D721Med (cell line): ENCODE measurements around the gene LRCOL1.
A peak's percentile ranks its signal among the peaks of the same experiment; 100 is the strongest.

Source experiments
- DNase-seq: peaks from one replicate; pipeline ENCODE4 v3.0.0; 2011; ENCODE audit warnings: low spot score; ENCODE audit not compliant: insufficient read length
- FAIRE-seq: peaks from 2 replicates; lab custom pipeline; 2011; peaks lifted over from hg19 to GRCh38; lab: Jason Lieb, UNC
- CTCF ChIP-seq: IDR thresholded peaks from 2 replicates; pipeline ENCODE4 v1.5.1; 2012; ENCODE audit warnings: mild to moderate bottlenecking, control low read depth; ENCODE audit not compliant: insufficient read depth; ENCODE audit errors: missing control alignments

The LRCOL1 gene

DNA sequence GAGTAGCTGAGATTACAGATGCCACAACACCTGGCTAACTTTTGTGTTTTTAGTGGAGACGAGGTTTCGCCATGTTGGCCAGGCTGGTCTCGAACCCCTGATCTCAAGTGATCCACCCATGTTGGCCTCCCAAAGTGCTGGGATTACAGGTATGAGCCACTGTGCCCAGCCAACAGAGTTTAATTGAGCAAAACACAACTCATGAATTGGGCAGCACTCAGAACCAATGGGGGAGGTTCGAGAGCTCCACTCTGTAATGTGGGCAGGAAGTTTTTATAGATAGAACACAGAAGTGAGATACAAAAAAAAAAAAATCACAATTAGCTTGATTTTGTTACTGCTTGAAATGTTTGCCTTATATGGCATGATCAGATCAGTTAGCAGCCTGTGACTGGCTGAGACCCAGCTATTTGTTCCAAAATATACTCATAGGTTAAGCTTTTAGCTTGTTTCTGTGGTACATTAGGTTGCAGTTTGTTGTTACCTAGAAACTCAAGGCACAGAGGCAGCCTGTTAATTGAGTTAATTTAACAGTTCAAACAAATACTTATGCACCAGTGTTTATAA is 6.8 kb upstream of the LRCOL1 start:
- FAIRE-seq (no peak), DNase-seq (no peak)
- no peak for TF ChIP-seq CTCF

DNA sequence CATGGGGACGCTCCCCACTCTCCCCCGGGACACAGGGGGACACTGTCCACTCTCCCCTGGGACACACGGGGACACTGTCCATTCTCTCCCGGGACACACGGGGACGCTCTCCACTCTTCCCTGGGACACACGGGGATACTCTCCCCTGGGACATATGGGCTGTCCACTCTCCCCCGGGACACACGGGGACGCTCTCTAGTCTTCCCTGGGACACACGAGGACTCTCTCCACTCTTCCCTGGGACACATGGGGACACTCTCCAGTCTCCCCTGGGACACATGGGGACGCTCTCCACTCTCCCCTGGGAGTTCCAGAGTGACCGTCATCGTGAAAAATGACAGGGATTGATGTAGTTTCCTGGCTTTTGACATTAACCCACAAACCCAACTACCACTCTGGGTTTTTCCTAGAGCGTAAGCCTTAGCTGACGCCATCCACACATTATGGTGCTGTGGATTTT is 5.2 kb upstream of the LRCOL1 start:
- FAIRE-seq (no peak), DNase-seq (no peak)
- no peak for TF ChIP-seq CTCF

DNA sequence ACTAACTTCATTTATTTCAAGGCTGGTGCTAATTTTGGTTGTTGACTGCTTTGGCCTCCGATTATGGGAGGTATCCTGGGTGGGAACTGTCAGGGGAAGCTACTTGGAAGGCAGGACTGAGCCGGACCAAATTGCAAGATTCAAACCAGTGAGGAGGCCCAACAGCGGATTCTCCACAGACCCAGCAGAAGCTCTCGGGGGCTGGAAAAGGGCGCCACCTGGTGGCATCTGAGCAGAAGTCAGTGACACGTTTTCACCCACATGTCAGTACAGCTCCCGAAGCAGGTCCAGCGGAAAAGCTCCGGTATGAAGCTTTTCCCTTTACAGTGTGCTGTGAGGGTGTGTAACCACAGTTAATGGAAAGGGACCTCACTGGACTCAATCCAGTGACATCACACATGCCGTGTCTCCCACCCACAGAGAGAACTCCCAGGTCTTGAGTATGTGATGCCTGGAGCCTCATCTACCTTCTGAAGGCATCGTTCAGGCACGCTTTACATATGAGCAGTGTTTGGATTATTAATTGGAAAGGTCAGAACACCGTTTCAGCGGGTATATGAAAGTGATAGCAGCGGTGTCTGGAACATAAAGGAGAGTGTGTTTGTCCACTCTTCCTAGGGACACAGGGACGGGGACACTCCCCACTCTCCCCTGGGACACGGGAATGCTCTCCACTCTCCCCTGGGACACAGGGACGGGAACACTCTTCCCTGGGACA is 4.6 kb upstream of the LRCOL1 start:
- DNase-seq (peak; percentile 72), FAIRE-seq (peak; percentile 11)
- TF ChIP-seq CTCF = peak; percentile 89

DNA sequence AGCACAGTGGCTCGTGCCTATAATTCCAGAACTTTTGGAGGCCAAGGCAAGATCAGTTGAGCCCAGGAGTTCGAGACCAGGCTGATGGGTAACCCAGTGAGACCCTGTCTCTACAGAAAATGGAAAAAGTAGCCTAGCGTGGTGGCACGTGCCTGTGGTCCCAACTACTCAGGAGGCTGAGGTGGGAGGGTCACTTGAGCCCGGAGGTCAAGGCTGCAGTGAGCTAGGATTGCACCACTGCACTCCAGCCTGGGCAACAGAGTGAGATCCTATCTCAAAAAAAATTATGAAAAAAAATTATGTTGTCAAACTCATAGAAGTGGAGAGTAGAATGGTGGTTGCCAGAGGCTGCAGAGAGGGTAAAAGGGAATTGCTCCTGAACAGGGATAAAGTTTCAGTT is 3.6 kb upstream of the LRCOL1 start:
- FAIRE-seq (no peak), DNase-seq (no peak)
- TF ChIP-seq CTCF = no peak

- DNase-seq (no peak), FAIRE-seq (no peak)
- no peak for TF ChIP-seq CTCF
Observed at GRCh38 chr12:132611620-132612019, 1.2 kb upstream of the LRCOL1 start.

GRCh38 chr12:132610866-132611602 is 652 bp upstream of the LRCOL1 start:
- no peak for DNase-seq
- no peak for FAIRE-seq
- TF ChIP-seq CTCF = no peak
